ENCODE measurements around the gene KCND2. TPM values are rescaled to one million over a fixed set of nuclear protein-coding genes. Genes with fewer than 3 reads are reported as not detected.

KCND2 gene
- total RNA-seq, 2 donors from 2014 or later: not detected

DNA sequence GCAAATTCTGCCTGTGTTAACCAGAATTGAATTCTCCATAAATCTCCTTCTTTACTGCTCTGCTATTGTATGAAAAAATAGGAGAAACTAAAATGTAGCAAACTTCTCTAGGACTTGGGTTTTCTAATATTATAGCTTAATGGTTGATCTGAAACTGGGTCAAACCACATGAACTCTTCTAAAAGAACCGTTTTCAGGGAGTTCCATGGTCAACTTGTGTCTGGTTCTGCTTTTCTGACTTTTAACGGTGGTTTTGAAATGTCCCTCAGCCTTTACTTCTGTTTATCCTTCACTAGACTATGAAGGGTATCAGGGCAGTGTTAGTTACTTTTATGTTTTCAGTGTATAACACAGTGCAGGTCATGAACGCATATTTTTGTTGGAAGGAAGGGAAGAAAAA is 342.7 kb downstream of the KCND2 start:
- no peaks in the 10 kb centered on the region for H3K36me3 Mint-ChIP-seq (ENCODE audit: low read depth)
- no peak for ATAC-seq

DNA sequence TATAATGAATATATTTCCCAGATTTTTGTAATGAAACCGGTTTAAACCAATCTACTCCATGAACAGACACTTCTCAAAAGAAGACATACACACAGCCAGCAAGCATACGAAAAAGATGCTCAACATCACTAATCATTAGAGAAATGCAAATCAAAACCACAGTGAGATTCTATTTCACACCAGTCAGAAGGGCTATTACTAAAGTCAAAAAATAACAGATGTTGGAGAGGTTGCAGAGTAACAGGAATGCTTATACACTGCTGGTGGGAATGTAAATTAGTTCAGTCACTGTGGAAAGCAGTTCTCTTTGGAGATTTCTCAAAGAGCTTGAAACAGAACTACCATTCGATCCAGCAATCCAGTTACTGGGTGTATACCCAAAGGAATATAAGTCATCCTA is 344.3 kb downstream of the KCND2 start:
- ATAC-seq (no peak), DNase-seq (no peak)
- Mint-ChIP-seq H3K4me1 (no peaks in the 10 kb centered on the region), H3K4me3 (no peak overlapping the region), H3K27ac (no peak overlapping the region), H3K27me3 (no peaks in the 10 kb centered on the region), H3K36me3 (ENCODE audit: low read depth) (no peaks in the 10 kb centered on the region)
- no peaks in the 10 kb centered on the region for H3K9me3 ChIP-seq (ENCODE audit: control insufficient read depth, low read length, poor library complexity, severe bottlenecking)

More for the DNA sequence above, 342.7 kb downstream of the KCND2 start:
- no peak overlapping the region for H3K27ac Mint-ChIP-seq
- H3K4me1 Mint-ChIP-seq: no peaks in the 10 kb centered on the region
- no peak for DNase-seq
- H3K27me3 Mint-ChIP-seq: no peaks in the 10 kb centered on the region
- no peaks in the 10 kb centered on the region for H3K9me3 ChIP-seq (ENCODE audit: control insufficient read depth, low read length, poor library complexity, severe bottlenecking)
- no peak overlapping the region for H3K4me3 Mint-ChIP-seq

DNA sequence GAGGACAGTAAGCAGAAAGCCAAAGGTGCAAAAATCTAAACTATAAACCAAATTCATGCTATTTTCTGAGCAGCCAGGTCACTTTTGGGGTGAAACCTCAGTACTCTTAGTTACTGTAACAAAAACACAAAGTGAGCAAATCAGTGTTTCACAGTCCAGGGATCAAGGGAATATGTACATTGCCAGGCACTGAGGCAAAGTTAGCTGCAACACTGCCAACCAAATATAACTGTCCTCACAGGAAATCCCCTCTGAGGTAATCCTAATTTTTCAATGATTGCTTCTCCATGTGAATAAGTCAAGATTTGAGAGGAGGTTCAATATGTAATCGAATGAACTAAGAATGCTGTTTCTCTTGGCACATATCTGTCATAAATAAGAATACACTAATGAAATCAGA is 355.3 kb downstream of the KCND2 start:
- no peak overlapping the region for H3K4me3 Mint-ChIP-seq
- H3K36me3 Mint-ChIP-seq (ENCODE audit: low read depth): no peaks in the 10 kb centered on the region
- no peak overlapping the region for H3K27ac Mint-ChIP-seq
- ATAC-seq (no peak), DNase-seq (no peak)
- no peaks in the 10 kb centered on the region for H3K9me3 ChIP-seq (ENCODE audit: control insufficient read depth, low read length, poor library complexity, severe bottlenecking)
- H3K27me3 Mint-ChIP-seq: no peaks in the 10 kb centered on the region
- H3K4me1 Mint-ChIP-seq: no peaks in the 10 kb centered on the region

DNA sequence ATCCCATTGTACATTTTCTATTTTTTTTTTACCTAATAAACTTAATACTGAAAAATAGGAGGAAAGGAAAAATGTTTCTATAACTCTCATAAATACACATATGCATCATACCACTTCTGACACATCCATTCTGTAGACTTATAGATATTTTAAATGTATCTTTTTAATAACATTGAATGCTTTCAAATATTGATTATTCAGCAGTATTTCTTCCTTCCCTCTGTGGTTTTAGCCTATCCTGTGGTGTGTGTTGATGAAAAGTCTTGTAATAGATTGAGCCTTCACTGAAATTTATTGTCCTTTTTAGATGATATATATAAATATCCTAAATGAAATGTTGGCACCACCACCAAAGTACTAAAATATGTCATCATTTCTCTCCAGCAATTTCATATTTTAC is 366.9 kb downstream of the KCND2 start:
- DNase-seq (no peak), ATAC-seq (no peak)
- no peaks in the 10 kb centered on the region for H3K4me1 Mint-ChIP-seq
- no peaks in the 10 kb centered on the region for H3K27me3 Mint-ChIP-seq
- no peak overlapping the region for H3K27ac Mint-ChIP-seq
- no peaks in the 10 kb centered on the region for H3K36me3 Mint-ChIP-seq (ENCODE audit: low read depth)
- no peaks in the 10 kb centered on the region for H3K9me3 ChIP-seq (ENCODE audit: control insufficient read depth, low read length, poor library complexity, severe bottlenecking)
- no peak overlapping the region for H3K4me3 Mint-ChIP-seq

- DNase-seq (no peak), ATAC-seq (no peak)
- no peak overlapping the region for H3K27ac Mint-ChIP-seq
- H3K4me3 Mint-ChIP-seq: no peak overlapping the region
- H3K4me1 Mint-ChIP-seq: no peaks in the 10 kb centered on the region
- H3K36me3 Mint-ChIP-seq (ENCODE audit: low read depth): no peaks in the 10 kb centered on the region
- H3K27me3 Mint-ChIP-seq: no peaks in the 10 kb centered on the region
- H3K9me3 ChIP-seq (ENCODE audit: control insufficient read depth, low read length, poor library complexity, severe bottlenecking): no peaks in the 10 kb centered on the region
Measured at GRCh38 chr7:120645966-120646365, 373.0 kb downstream of the KCND2 start.

- Mint-ChIP-seq H3K4me1 (no peaks in the 10 kb centered on the region), H3K36me3 (ENCODE audit: low read depth) (no peaks in the 10 kb centered on the region), H3K27me3 (no peaks in the 10 kb centered on the region), H3K27ac (no peak overlapping the region), H3K4me3 (no peak overlapping the region)
- ATAC-seq (no peak), DNase-seq (no peak)
- no peaks in the 10 kb centered on the region for H3K9me3 ChIP-seq (ENCODE audit: control insufficient read depth, low read length, poor library complexity, severe bottlenecking)
Measured at GRCh38 chr7:120654241-120654640, 381.3 kb downstream of the KCND2 start.

GRCh38 chr7:120658516-120658915 is 385.5 kb downstream of the KCND2 start:
- no peaks in the 10 kb centered on the region for H3K27me3 Mint-ChIP-seq
- H3K9me3 ChIP-seq (ENCODE audit: control insufficient read depth, low read length, poor library complexity, severe bottlenecking): no peaks in the 10 kb centered on the region
- no peak overlapping the region for H3K4me3 Mint-ChIP-seq
- no peak overlapping the region for H3K27ac Mint-ChIP-seq
- H3K36me3 Mint-ChIP-seq (ENCODE audit: low read depth): no peaks in the 10 kb centered on the region
- ATAC-seq: no peak
- no peak for DNase-seq
- H3K4me1 Mint-ChIP-seq: no peaks in the 10 kb centered on the region

- DNase-seq: no peak
- Mint-ChIP-seq H3K4me3 (no peak overlapping the region), H3K36me3 (ENCODE audit: low read depth) (no peaks in the 10 kb centered on the region), H3K27ac (no peak overlapping the region), H3K27me3 (no peaks in the 10 kb centered on the region), H3K4me1 (no peaks in the 10 kb centered on the region)
- no peak for ATAC-seq
- H3K9me3 ChIP-seq (ENCODE audit: control insufficient read depth, low read length, poor library complexity, severe bottlenecking): no peaks in the 10 kb centered on the region
Measured at GRCh38 chr7:120662291-120662690, 389.3 kb downstream of the KCND2 start.

DNA sequence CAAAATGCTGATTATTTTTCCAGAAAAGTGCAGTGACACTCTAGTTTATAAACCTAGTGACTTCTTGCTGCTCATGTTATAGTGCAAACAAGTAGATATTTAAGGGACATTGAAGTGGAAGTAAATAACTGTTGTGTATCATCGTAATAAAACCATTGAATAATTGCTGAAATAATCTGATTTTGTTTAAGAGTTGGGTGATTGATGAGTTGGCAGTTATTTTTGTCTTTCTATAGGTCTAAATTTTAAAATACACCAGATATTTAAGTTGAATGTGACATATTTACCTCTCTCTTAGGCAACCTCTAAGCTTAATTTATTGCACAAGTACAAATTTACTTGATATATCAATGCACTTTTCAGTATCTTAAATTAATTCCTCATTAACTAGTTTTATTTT is 392.1 kb downstream of the KCND2 start:
- Mint-ChIP-seq H3K4me3 (no peak overlapping the region), H3K27ac (no peak overlapping the region), H3K27me3 (no peaks in the 10 kb centered on the region), H3K4me1 (no peaks in the 10 kb centered on the region), H3K36me3 (ENCODE audit: low read depth) (no peaks in the 10 kb centered on the region)
- no peak for DNase-seq
- no peaks in the 10 kb centered on the region for H3K9me3 ChIP-seq (ENCODE audit: control insufficient read depth, low read length, poor library complexity, severe bottlenecking)
- ATAC-seq: no peak

- DNase-seq (no peak), ATAC-seq (no peak)
- Mint-ChIP-seq H3K36me3 (ENCODE audit: low read depth) (no peaks in the 10 kb centered on the region), H3K27me3 (no peaks in the 10 kb centered on the region), H3K4me1 (no peaks in the 10 kb centered on the region), H3K4me3 (no peak overlapping the region), H3K27ac (no peak overlapping the region)
- H3K9me3 ChIP-seq (ENCODE audit: control insufficient read depth, low read length, poor library complexity, severe bottlenecking): no peaks in the 10 kb centered on the region
Measured at GRCh38 chr7:120675076-120675475, 402.1 kb downstream of the KCND2 start.

- no peaks in the 10 kb centered on the region for H3K9me3 ChIP-seq (ENCODE audit: control insufficient read depth, low read length, poor library complexity, severe bottlenecking)
- H3K36me3 Mint-ChIP-seq (ENCODE audit: low read depth): no peaks in the 10 kb centered on the region
- no peak overlapping the region for H3K4me3 Mint-ChIP-seq
- ATAC-seq: no peak
- H3K27ac Mint-ChIP-seq: no peak overlapping the region
- no peaks in the 10 kb centered on the region for H3K4me1 Mint-ChIP-seq
- no peak for DNase-seq
- H3K27me3 Mint-ChIP-seq: no peaks in the 10 kb centered on the region
Measured at GRCh38 chr7:120677535-120677934, 404.6 kb downstream of the KCND2 start.

DNA sequence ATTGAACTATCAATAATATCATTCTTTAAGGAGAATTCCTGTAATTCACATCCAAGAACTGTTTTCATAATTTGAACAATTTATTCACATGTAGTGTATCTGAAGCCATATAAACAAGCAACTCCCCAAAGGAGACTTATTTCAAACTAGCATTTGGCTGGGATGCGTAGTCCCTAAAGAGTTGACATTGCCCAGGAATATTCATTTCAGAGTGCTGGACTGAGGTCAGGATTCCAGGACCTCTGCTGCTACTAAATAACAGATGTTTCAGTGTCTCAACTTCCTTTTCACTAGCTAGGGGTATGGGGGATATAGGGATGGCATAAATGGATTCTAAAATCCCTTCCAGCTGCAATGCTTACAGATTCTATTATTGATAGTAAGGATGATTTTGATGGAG is 408.0 kb downstream of the KCND2 start:
- H3K4me3 Mint-ChIP-seq: no peak overlapping the region
- no peak overlapping the region for H3K27ac Mint-ChIP-seq
- no peaks in the 10 kb centered on the region for H3K36me3 Mint-ChIP-seq (ENCODE audit: low read depth)
- no peak for ATAC-seq
- no peaks in the 10 kb centered on the region for H3K9me3 ChIP-seq (ENCODE audit: control insufficient read depth, low read length, poor library complexity, severe bottlenecking)
- H3K4me1 Mint-ChIP-seq: no peaks in the 10 kb centered on the region
- DNase-seq: no peak
- no peaks in the 10 kb centered on the region for H3K27me3 Mint-ChIP-seq

DNA sequence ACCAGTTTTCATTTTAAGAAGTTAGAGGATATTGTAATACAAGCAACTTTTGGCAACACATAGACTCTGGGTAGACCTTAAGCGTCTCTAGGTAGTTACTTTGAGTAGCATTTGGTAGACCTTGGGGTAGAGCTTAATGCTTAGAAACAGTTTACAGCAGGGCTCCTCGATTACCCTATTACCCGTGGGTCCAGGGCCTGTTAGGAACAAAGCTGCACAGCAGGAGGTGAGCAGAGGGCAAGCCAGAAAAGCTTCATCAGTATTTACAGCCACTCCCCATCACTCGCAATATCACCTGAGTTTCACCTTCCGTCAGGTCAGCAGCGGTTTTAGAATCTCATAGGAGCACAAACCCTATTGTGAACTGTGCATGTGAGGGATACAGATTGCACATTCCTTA is 411.5 kb downstream of the KCND2 start:
- DNase-seq (no peak), ATAC-seq (no peak)
- no peak overlapping the region for H3K4me3 Mint-ChIP-seq
- H3K9me3 ChIP-seq (ENCODE audit: control insufficient read depth, low read length, poor library complexity, severe bottlenecking): no peaks in the 10 kb centered on the region
- H3K4me1 Mint-ChIP-seq: no peaks in the 10 kb centered on the region
- H3K27me3 Mint-ChIP-seq: no peaks in the 10 kb centered on the region
- no peak overlapping the region for H3K27ac Mint-ChIP-seq
- no peaks in the 10 kb centered on the region for H3K36me3 Mint-ChIP-seq (ENCODE audit: low read depth)

DNA sequence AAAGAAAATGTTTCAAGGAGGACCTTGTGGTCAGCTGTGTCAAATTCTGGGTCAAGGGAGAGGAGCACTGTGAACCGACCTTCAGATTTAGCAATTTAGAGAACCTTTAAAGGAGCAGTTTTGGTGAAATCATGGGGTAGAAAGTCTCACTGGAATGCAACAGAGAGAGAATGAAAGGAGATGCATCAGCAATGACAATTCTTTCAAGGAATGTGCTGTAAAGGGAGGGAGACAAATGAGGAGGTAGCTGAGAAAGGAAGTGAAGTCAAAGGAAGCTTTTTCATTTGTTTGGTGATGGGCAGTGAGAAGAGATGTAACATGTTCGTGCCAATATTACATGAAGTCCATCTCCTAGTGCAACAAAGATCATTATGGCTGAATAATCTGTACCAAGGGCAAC is 418.9 kb downstream of the KCND2 start:
- ATAC-seq (no peak), DNase-seq (no peak)
- H3K36me3 Mint-ChIP-seq (ENCODE audit: low read depth): no peaks in the 10 kb centered on the region
- H3K4me1 Mint-ChIP-seq: no peaks in the 10 kb centered on the region
- no peak overlapping the region for H3K27ac Mint-ChIP-seq
- H3K9me3 ChIP-seq (ENCODE audit: control insufficient read depth, low read length, poor library complexity, severe bottlenecking): no peaks in the 10 kb centered on the region
- H3K4me3 Mint-ChIP-seq: no peak overlapping the region
- H3K27me3 Mint-ChIP-seq: no peaks in the 10 kb centered on the region

DNA sequence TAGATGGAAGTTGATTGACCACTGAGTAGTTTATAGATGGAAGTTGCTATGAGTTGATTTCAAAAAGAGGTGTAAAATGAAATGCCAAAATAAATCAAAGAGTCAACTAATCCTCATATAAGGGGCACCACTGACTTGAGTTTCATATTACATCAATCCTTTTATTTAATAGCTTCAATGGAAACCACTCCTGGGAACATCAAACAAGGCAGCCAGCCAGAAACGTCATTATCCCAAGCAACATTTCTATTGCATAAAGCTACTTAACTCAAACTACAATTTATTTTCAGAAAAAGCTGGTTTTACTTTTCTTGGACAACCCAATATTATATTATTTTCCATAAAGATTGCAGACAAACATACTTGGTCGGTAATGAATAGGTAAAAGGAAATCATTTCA is 422.9 kb downstream of the KCND2 start:
- Mint-ChIP-seq H3K27me3 (no peaks in the 10 kb centered on the region), H3K36me3 (ENCODE audit: low read depth) (no peaks in the 10 kb centered on the region), H3K4me3 (no peak overlapping the region), H3K4me1 (no peaks in the 10 kb centered on the region), H3K27ac (no peak overlapping the region)
- ATAC-seq: no peak
- DNase-seq: no peak
- H3K9me3 ChIP-seq (ENCODE audit: control insufficient read depth, low read length, poor library complexity, severe bottlenecking): no peaks in the 10 kb centered on the region
